Measurements from ENCODE around the gene OSBPL10.

OSBPL10 gene

DNA sequence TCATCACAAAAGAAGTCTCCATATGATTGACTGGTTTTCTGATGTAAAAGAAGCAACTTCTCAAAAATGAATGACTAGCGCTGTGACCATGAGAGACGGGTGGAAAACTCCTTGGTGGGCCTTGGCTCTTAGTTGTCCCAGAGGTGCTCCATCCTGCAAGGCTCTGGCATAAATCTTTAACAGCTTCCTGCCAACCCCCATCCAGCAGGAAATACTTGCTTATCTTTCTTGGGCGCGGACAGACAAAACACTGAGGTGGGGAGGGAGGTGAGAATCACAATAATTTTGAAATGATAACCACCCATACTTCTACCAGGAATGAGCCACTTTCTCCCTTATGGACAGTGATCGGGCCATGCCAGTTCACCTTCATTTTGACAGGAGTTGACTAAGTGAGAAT, 319.8 kb downstream of the OSBPL10 start:
- no peak for DNase-seq (ENCODE audit: low read depth)

DNA sequence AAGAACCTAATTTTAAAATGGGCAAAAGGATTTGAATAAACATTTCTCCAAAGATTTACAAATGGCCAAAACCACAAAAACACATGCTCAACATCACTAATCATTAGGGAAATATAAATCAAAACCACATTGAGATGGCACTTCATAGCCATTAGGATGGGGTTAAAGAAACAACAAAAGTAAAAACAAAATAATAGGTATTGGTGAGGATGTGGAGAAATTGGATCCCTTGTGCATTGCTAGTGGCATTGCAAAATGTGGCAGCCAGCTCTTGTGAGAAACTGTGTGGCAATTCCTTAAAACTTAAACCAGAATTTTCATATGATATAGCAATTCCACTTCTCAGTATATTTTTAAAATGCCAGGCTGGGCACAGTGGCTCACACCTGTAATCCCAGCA, 321.8 kb downstream of the OSBPL10 start:
- DNase-seq (ENCODE audit: low read depth), result no peak

DNA sequence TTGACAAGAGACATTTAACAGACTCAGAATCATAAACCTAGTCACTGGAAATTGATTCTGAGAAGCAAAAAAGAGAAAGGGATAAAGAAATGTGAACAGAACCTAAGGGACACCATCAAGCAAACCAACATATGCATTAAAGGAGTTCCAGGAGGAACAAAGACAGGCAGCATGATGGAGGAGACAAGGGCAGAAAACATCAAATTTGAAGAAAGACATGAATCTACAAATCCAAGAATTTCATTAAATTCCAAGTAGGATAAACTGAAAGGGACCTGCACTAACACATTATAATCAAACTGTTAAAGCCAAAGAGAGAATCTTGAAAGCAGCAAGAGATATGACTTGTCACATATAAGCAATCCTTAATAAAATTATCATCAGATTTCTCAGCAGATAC, 326.1 kb downstream of the OSBPL10 start:
- DNase-seq (ENCODE audit: low read depth), result no peak

DNA sequence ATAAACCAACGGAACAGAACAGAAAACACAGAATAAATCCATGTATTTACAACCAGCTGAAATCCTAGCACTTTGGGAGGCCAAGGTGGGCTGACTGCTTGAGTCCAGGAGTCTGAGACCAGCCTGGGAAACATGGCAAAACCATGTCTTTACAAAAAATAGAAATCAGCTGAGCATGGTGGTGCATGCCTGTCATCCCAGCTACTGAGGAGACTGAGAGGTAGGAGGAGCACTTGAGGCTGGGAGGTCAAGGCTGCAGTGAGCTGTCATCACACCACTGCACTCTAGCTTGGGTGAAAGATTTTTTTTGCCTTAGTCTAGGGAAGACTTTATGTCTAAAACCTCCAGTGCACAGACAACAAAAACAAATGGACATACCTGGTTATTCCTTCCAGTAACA, 327.6 kb downstream of the OSBPL10 start:
- DNase-seq (ENCODE audit: low read depth), result no peak

DNA sequence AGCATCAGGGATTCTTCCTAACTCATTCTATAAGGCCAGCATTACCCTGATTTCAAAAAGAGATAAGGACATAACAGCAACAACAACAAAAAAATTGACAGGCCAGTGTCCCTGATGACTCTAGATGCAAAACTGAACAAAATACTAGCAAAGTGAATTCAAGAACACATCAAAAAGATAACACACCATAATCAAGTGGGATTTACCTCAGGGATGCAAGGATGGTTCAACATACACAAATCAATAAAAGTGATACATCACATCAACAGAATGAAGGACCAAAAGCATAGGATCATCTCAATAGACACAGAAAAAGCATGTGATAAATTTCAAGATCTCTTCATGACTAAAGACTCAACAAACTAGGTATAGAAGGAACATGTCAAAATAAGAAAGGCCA, 328.8 kb downstream of the OSBPL10 start:
- no peak for DNase-seq (ENCODE audit: low read depth)

DNA sequence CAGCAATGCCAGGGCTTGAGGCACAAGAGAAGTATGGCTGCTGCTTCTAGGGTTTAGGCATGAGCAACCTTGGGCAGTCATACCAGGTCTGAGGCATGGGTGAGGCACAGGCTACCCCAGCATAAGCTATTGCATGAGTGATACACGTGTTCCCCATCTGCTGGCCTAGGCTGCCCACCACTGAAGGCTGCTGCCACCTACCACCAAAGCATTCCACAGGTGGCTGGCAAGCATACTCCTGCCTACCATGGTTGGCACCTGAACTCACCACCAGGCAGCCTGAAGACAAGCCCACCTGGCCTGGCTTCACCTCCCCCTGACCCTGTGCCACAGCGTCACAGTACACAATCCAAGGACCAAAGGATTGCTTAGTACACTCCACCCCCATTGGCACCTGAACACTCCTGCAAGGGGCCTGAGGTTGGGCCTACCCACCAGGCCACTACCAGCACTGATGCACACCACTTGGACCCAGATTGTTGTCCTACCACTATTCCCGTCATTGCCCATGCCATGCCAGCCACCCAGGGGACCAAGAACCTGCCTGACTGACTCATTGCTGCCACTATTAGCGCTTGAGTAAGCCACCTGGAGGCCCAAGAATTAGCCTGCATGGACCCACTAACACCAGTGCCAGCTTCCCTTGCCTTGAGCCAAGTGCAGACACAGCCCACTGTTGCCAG, 332.6 kb downstream of the OSBPL10 start:
- DNase-seq (ENCODE audit: low read depth), result no peak

DNA sequence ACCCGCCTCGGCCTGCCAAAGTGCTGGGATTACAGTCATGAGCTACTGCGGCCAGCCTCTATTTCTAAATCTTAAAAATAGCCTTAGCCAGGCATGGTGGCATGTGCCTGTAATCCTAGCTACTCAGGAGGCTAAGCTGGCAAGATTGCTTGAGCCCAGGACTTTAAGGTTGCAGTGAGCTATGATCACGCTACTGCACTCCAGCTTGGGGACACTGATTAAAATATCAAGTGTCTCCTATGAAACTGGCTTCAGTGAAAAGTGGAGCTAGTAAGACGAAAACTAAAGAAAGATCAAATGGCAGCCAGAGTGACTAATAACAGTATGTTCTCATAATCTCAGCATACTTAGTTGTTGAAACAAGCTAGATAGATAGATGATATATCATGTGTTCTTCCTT, 335.8 kb downstream of the OSBPL10 start:
- no peak for DNase-seq (ENCODE audit: low read depth)

DNA sequence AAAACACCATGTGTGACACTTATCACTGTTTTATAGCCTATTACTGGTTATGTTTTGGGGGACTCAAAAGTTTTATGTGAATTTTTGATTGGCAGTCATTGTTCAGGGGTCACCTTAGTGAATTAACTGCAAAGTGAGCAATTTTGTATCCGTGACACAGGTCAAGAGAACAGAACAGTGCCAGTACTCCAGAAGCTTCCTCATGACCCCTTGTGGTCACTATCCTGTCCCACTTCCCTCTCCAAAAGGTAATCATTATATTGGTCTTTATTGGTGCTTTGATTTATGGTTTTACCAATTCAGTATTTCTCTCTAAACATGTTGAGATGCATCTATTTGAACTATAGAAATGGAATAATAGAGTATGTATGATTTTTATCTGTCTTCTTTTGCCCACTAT, 341.2 kb downstream of the OSBPL10 start:
- DNase-seq (ENCODE audit: low read depth), result no peak

DNA sequence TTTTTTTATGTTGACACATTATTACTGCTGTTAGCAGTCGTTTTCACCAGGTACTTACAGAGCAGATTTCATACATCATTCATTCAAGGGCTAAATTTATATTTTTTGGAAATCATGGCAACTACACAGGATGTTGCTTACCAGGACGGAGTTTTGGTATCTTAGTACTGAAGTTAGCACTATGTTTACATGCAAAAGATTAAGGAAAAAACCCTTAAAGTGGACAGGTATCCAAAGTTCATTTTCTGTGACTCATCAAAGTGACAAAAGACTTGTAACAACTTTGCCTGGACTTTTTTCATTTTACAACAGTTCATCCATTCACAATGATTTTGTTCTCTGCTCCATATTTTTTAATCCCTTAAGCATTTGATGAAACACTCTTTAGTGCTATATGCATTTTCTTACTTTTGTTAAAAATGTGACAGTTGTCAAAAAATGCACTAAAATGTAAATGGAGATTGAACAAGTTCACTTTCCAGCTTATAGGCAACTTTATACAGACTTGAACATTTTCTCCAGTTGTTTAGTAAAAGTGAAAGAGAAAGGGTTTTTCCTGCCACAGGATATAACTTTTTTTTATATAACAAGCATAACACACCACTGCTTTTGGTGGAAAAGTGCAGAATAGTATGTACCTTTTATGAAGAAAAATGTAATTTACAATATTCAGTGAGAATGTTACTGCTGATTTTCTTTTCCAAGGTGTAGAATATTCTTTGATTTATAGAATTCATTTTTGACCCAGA, 344.2 kb downstream of the OSBPL10 start:
- DNase-seq (ENCODE audit: low read depth), result no peak

DNA sequence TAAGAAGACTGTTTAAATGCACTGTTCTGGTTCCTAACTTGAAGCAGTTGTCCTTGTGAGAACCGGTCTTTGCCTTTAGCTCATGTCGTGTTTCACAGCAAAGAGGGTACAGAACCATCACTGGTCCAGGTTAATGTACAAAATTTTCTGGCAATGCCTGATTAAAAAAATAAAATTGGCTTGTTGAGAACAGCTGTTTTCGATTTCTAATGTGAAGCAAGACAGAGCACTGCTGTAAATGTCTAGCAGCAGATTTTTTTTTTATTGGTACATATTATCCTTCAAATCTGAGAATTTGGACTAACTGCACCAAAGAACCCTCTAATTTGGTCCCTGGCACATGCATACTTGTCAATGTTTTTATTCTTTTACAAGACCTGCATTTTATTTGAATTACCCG, 345.0 kb downstream of the OSBPL10 start:
- DNase-seq (ENCODE audit: low read depth), result no peak

DNA sequence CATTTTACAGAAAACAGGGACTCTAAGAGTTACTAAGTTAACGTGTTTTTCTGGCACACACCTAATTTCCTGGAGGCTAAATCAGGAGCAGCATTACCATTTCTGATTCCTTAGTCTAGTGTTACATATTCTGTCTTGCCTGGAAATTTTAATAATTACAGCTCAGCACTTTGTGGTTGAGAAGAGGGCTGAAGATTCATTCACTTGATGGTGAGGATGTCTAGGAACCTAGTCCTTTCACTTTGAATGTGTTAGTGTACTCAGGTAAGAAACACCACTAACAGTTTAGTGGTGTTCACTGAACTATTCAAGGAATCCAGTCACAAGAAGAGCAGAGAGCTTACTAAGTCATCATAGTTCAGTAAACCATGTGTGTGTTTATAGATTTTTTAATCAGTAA, 345.5 kb downstream of the OSBPL10 start:
- no peak for DNase-seq (ENCODE audit: low read depth)

DNA sequence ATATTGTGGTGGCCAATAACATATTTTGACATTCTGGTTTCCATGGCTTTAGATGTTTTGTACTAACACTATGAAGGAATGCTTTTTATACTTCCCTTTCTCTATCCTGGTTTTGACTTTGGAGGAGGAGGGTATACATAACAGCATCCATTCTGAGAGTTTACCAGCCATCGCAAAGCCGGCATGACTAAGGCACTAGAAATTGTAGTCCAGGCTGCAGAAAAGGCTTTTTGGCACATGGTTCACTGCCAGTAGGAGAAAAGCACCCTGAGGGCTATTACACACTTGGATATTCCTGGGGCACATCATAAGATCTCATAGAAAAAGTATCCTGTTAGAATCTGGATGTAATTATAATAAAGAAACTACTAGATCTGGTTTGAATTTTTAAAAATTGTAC, 346.6 kb downstream of the OSBPL10 start:
- DNase-seq (ENCODE audit: low read depth), result no peak

DNA sequence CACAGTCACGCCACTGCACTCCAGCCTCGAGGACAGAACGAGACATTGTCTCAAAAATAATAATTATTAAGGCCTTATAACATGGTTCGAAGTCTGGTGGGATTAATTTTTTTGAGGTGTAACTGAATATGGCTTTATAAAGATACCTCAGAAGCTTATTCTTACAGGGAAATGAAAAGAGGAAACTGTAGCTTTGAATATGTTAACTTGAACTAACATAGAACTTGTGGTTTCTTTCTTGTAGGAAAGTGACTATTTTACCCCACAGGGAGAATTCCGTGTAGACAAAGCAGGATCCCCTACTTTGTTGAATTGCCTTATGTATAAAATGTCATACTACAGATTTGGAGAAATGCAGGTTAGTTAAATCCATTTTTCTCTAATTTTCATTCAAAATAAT, 352.0 kb downstream of the OSBPL10 start:
- DNase-seq (ENCODE audit: low read depth), result no peak

DNA sequence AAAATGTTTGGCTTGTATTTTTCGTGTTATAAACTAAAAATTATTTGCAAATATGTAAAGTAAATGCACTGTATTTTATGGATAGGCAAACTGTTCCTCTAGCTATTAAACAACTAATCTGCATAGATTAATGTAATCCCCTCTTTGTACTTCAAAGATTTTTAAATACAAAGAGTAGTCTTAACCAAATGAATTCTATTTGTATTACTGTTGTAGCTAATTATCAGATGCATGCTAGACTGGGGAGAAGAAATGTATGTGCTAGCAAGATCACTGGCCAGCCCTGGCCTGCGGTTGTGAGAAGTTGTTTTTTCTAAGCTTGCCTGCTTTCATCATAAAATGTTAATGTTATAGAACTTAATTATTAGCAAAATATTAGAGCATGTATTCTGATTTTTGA, 355.7 kb downstream of the OSBPL10 start:
- no peak for DNase-seq (ENCODE audit: low read depth)

DNA sequence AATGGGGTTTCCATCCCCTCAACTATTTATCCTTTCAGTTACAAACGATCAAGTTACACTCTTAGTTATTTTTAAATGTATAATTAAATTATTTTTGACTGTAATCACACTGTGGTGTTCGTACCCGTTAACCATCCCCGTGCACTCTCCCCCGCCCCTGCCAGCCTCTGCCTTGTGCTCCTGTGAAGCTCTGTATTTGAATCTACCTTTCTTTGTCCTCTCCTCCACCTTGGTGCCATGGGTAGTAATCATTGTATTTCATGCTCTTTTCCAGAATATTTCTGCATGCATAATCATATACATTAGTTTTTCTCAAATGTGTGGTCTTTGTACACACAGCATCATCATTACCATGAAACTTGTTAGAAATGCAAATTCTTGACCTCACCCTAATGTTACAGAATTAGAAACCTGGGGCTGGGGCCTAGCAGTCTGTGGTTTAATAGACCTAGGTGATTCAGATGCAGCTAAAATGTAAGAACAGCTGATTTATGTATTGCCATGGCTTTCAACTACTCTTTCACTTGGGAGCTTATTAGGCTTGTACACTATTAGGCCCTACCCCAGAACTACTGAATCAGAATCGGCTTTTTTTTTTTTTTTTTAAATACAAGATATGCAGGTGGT, 356.9 kb downstream of the OSBPL10 start:
- DNase-seq (ENCODE audit: low read depth), result no peak

DNA sequence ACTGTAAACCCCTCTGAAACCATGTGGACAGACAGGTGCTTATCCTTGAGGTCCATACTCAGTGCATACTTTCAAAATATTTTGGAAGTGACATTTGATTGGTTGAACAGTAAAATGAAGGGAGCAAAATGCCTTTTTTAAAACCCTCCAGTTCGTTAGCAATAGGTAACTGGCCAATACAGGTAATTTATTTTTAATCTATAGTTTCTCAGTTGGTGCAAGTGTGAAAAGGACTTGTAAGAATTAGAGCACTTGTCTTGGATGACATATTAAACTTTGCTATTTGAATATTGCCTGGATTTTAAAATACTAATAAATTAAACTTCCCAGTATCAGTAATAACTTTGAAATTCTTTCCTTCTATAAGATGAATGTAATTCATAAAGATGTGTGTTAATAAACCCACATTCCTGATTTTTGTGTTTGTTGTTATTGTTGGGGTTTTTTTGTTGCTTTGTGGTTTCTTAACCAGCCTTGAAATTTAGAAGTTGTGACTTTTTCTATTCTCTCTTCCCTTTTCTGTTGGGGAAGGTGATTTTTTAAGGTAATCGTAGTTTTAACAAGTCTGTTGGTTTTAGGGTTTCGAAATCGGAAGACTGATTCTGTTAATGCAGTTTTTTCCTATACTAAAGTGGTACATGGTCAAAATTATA, 358.3 kb downstream of the OSBPL10 start:
- no peak for DNase-seq (ENCODE audit: low read depth)

DNA sequence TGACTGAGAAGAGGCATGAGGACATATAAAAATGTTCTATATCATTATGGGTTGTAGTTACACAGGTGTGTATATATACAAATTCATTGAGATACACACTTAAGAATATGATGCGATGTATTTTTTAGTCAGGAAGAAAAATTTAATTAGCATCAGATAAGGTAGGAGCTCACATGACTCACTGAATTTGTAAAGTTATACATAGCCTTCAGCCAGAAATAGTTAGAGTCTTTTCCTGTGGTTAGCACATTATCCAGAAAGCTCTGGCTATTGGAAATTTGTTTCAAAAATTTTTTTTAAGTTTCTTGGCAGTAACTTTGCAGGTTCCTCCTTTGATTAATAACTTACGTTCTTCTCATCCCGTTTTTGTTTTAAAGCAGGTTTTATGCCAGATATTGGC, 359.7 kb downstream of the OSBPL10 start:
- DNase-seq (ENCODE audit: low read depth), result no peak

DNA sequence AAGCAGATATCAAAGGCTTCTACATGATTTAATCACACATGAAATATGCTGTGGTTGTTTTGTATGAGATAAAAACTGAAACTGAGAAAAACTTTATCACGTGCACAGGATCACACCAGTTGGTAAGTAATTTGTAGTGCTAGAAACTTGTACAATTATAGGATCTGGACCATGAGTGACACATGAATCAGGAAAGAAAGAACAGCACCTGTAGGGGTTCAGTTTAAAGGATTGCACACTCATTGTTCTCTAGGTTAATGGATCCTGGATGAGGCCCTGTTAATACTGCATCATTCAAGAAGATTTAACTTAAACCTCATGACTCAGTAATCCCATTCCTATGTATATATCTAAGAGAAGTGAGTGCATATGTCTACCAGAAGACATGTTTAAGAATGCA, 360.4 kb downstream of the OSBPL10 start:
- no peak for DNase-seq (ENCODE audit: low read depth)

DNA sequence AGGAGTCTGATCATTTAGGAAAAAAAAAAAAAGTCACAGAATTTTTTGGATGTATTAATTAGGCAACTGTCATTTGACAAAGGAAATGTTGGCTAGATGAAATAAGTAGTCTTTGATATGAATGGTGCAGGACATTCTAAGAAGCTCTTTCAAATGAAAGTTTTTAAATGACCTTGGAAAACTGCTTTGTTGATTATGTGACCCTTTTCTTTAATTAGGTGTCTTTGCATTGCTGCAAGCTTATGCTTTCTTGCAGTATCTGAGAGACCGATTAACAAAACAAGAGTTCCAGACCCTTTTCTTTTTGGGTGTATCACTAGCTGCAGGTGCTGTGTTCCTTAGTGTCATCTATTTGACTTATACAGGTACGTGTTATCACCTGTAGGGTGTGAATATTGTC, 364.4 kb downstream of the OSBPL10 start:
- DNase-seq (ENCODE audit: low read depth), result no peak

DNA sequence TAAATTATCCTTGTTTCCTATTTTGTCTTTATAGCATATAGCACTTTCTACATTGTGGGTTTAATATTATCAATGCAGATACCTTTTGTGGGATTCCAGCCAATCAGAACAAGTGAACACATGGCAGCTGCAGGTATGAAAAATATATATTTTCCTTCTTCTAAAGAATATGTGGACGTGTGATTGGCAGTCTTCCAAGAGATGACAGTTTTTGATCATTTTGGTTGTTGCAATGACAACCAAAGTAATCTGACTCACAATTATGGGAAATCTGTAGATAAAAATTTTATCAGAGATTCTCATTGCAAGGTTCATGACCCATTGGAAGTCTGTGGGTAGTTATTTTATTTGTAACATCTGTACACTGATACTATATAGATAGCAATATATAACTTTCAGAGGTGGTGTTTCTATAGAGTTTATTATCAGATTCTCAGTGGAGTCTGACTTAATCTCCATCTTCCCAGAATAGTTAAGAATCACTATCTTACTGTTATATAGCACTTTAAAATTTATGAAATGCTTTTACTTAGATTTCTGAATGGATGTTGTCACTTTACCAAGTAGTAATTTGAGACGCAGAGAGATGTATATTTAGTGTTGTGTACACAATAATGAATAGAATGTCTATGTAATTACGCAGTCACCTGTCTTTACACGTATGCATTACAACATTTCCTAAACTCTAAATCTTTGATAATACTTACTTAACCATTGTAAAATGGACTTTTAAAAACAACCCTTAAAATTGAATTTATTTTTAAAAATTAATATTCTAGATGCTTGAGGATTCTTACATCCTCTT, 365.8 kb downstream of the OSBPL10 start:
- DNase-seq (ENCODE audit: low read depth), result no peak

DNA sequence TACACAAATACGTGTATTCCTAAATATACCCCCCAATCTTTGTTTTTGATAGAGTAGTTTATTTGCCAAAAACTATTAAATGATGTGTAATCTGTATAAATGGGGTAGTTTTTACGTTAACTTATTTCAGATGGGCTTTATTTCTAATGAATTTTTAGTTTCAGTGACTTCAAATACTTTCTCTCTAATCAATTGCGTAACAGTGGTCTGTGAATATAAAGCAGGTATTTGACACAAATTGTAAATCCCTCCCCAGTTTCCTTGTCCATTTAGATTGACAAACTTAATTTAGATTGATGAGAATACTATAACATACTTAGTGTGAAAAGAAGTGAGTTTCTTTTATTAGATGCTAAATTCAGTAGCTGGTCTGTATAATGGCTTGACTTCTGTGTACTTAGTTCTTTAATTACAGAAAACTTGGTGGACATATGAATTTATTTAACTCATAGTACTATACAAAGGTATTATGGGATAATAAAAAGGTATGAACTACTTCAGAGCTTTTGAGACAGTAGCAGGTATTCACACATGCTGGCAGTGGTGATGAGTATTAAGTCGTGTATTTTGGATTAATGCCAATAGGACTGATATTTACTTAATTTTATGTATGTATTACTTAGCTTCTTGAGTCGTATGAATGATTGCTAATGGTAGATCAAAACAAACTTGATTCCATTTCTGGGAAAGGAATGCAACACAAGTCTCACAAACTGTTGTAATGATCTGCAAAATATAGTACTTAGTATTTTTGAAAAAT, 366.7 kb downstream of the OSBPL10 start:
- DNase-seq (ENCODE audit: low read depth), result no peak

Data from stimulated activated CD8-positive, alpha-beta memory T cell treated with anti-CD3 and anti-CD28 coated beads, Interleukin-12 subunit alpha, Interleukin-12 subunit beta, amount 100 ng/mL, for 4 hours (primary cell).